ENCODE data around the gene FAR2.

DNA sequence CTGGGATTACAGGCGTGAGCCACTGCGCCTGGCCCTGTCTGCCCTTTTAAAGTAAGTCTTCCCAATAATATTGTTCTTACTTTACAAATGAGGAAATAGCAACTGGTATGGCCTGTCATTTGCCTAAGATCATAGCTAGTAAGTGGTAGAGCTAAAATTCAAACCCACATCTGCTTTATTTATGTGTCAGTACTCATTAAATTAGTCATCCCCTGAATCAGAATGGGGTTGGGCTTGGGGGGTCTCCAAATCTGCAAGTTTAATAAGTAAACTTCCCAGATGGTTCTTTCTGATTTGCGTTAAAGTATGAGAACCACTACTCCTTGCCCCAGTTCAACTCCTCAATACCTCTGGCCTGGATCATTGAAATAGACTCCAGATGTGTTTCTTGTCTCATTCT is 96.2 kb downstream of the FAR2 start:
- TF ChIP-seq, protein P1, sequence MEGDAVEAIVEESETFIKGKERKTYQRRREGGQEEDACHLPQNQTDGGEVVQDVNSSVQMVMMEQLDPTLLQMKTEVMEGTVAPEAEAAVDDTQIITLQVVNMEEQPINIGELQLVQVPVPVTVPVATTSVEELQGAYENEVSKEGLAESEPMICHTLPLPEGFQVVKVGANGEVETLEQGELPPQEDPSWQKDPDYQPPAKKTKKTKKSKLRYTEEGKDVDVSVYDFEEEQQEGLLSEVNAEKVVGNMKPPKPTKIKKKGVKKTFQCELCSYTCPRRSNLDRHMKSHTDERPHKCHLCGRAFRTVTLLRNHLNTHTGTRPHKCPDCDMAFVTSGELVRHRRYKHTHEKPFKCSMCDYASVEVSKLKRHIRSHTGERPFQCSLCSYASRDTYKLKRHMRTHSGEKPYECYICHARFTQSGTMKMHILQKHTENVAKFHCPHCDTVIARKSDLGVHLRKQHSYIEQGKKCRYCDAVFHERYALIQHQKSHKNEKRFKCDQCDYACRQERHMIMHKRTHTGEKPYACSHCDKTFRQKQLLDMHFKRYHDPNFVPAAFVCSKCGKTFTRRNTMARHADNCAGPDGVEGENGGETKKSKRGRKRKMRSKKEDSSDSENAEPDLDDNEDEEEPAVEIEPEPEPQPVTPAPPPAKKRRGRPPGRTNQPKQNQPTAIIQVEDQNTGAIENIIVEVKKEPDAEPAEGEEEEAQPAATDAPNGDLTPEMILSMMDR (IDR thresholded peaks at IDR 0.05), result no peak
- no peak for TF ChIP-seq POLR2AphosphoS5 (IDR thresholded peaks at IDR 0.05)
